GM23338 (cell line): Measurements from ENCODE around the gene LPAR1. TPM values are rescaled to one million over a fixed set of nuclear protein-coding genes. Genes with fewer than 3 reads are reported as not detected.

ENCODE experiments used
- ATAC-seq: fragments of 200-7000 bp; cut with Tn5 transposase; 3 replicates; pipeline ENCODE4 v1.9.1; 2020
- DNase-seq: peaks from one replicate; pipeline ENCODE4 v3.0.0-alpha.2; 2015; ENCODE audit warnings: low spot score
- H2AFZ ChIP-seq: fragments of 200-600 bp; sonication (generic); 2 replicates; pipeline ENCODE4 v1.8.0; 2016; ENCODE audit warnings: antibody characterized with exemption, mild to moderate bottlenecking, moderate library complexity
- H3F3A ChIP-seq: fragments of 200-600 bp; sonication (generic); replicated peaks from 2 replicates; pipeline ENCODE4 v1.8.0; 2017; ENCODE audit warnings: antibody characterized with exemption, mixed run types, low read depth
- H3K27ac ChIP-seq: fragments of 200-600 bp; sonication (generic); 2 replicates; pipeline ENCODE4 v1.6.1; 2016; ENCODE audit warnings: low read depth
- H3K27me3 ChIP-seq: fragments of 200-600 bp; sonication (generic); 2 replicates; pipeline ENCODE4 v1.8.0; 2016; ENCODE audit warnings: mild to moderate bottlenecking, mixed run types, moderate library complexity; ENCODE audit not compliant: insufficient read depth
- H3K36me3 ChIP-seq: fragments of 200-600 bp; sonication (generic); 2 replicates; pipeline ENCODE4 v1.8.0; 2016; ENCODE audit warnings: mild to moderate bottlenecking; ENCODE audit not compliant: insufficient read depth
- H3K4me1 ChIP-seq: fragments of 200-600 bp; sonication (generic); 2 replicates; pipeline ENCODE4 v1.8.0; 2016; ENCODE audit warnings: mild to moderate bottlenecking, moderate library complexity; ENCODE audit not compliant: insufficient read depth
- H3K4me2 ChIP-seq: fragments of 200-600 bp; sonication (generic); 2 replicates; pipeline ENCODE4 v1.7.1; 2017; ENCODE audit warnings: mixed run types
- H3K4me3 ChIP-seq: fragments of 200-600 bp; sonication (generic); 2 replicates; pipeline ENCODE4 v1.6.1; 2016; ENCODE audit warnings: mixed run types
- H3K79me2 ChIP-seq: fragments of 200-600 bp; sonication (generic); replicated peaks from 2 replicates; pipeline ENCODE4 v1.8.0; 2017; ENCODE audit warnings: mild to moderate bottlenecking; ENCODE audit not compliant: insufficient read depth
- H3K9me2 ChIP-seq: fragments of 200-600 bp; sonication (generic); 2 replicates; pipeline ENCODE4 v1.8.0; 2017; ENCODE audit not compliant: insufficient read depth
- H4K20me1 ChIP-seq: fragments of 200-600 bp; sonication (generic); replicated peaks from 2 replicates; pipeline ENCODE4 v1.8.0; 2017; ENCODE audit warnings: mild to moderate bottlenecking; ENCODE audit not compliant: insufficient read depth
- H3K27ac Mint-ChIP-seq: 2 replicates; pipeline ENCODE4 v1.8.0; 2020; ENCODE audit warnings: inconsistent platforms, mild to moderate bottlenecking, moderate library complexity, mixed read lengths
- H3K27me3 Mint-ChIP-seq: 3 replicates; pipeline ENCODE4 v1.8.0; 2022; ENCODE audit warnings: low read depth, mild to moderate bottlenecking, moderate library complexity, mixed read lengths, inconsistent platforms; ENCODE audit not compliant: insufficient read depth, poor library complexity
- H3K36me3 Mint-ChIP-seq: 3 replicates; pipeline ENCODE4 v1.8.0; 2021; ENCODE audit warnings: low read depth, mild to moderate bottlenecking, inconsistent platforms, moderate library complexity, mixed read lengths
- H3K4me1 Mint-ChIP-seq: 3 replicates; pipeline ENCODE4 v1.8.0; 2020; ENCODE audit warnings: mild to moderate bottlenecking, inconsistent platforms, mixed read lengths
- H3K4me3 Mint-ChIP-seq: 3 replicates; pipeline ENCODE4 v1.8.0; 2021; ENCODE audit warnings: moderate library complexity, mild to moderate bottlenecking, inconsistent platforms, mixed read lengths
- H3K9me3 Mint-ChIP-seq: 3 replicates; pipeline ENCODE4 v1.8.0; 2020; ENCODE audit warnings: moderate library complexity, mild to moderate bottlenecking, inconsistent platforms, mixed read lengths
- CREB1 ChIP-seq: fragments of 250-450 bp; sonication (Bioruptor Pico); IDR thresholded peaks from 2 replicates; pipeline ENCODE4 v1.5.0; 2020; ENCODE audit warnings: low read depth, mild to moderate bottlenecking, moderate library complexity
- CTCF ChIP-seq, 2 experiments: fragments of 200-600 bp in 1 of 2; sonication (generic) in 1 of 2; conservative IDR thresholded peaks; 2 replicates each; pipeline versions ENCODE4 v1.5.1 to v1.6.1; 2016 to 2017; ENCODE audit warnings: antibody characterized with exemption in 2 of 2, low read depth in 2 of 2, mild to moderate bottlenecking in 2 of 2, moderate library complexity in 1 of 2
- JUNB ChIP-seq: IDR thresholded peaks from one replicate; pipeline ENCODE4 v1.6.1; 2016; ENCODE audit warnings: antibody characterized with exemption; ENCODE audit not compliant: unreplicated experiment
- NANOG ChIP-seq: IDR thresholded peaks from 2 replicates; pipeline ENCODE4 v1.6.1; 2016; ENCODE audit warnings: antibody characterized with exemption, borderline replicate concordance
- POLR2AphosphoS5 ChIP-seq: IDR thresholded peaks from 2 replicates; pipeline ENCODE4 v1.6.1; 2016; ENCODE audit warnings: antibody characterized with exemption, low read depth
- ZNF114 ChIP-seq: fragments of 250-450 bp; sonication (Bioruptor Pico); IDR thresholded peaks from 2 replicates; pipeline ENCODE4 v1.5.0; 2020; ENCODE audit warnings: mild to moderate bottlenecking, moderate library complexity
- ZNF331 ChIP-seq: fragments of 250-450 bp; sonication (Bioruptor Pico); IDR thresholded peaks from 2 replicates; pipeline ENCODE4 v1.5.0; 2020; ENCODE audit warnings: low read depth, mild to moderate bottlenecking, moderate library complexity
- ZNF462 ChIP-seq: fragments of 250-450 bp; sonication (Bioruptor Pico); IDR thresholded peaks from 2 replicates; pipeline ENCODE4 v1.5.0; 2020; ENCODE audit warnings: mild to moderate bottlenecking, moderate library complexity
- polyA plus RNA-seq: library from polyadenylated mRNA; unstranded; fragments of >200 nt; fragmentation: Nextera tagmentation; extraction: Ambion mirVana; gene quantifications from 2 replicates; pipeline ENCODE4 v1.2.1, GENCODE V29; 2016
- total RNA-seq: library from RNA; depleted of rRNA; stranded (reverse); fragments of >200 nt; shearing (Covaris generic); gene quantifications from 2 replicates; pipeline ENCODE4 v1.2.3, GENCODE V29; 2014
- TF ChIP-seq, protein P1 (sequence below): IDR thresholded peaks from 2 replicates; pipeline ENCODE4 v1.6.1; 2016; ENCODE audit warnings: antibody characterized with exemption

Gene LPAR1
- total and polyA plus RNA-seq, 2 experiments from 2014 or later = 1.0 to 3.8 TPM

- no peak for TF ChIP-seq ZNF462
Measured at GRCh38 chr9:111034170-111034897, 3.9 kb downstream of the LPAR1 start (continued).

GRCh38 chr9:111030492-111030891 lies 7.8 kb downstream of the LPAR1 start:
- Histone ChIP-seq H3K27ac (no peak overlapping the region), H3K4me3 (no peak overlapping the region), H3K27me3 (peaks cover 3% of the 10 kb centered on the region; the same call in 1 of the 2 replicates), H3K79me2 (peaks cover 9% of the 10 kb centered on the region; the same call in 1 of the 2 replicates), H2AFZ (no peak overlapping the region), H3K9me2 (no peaks in the 10 kb centered on the region), H3K4me1 (peaks cover under 1% of the 10 kb centered on the region; the same call in 1 of the 2 replicates), H3F3A (no peaks in the 10 kb centered on the region), H3K4me2 (no peak overlapping the region), H3K36me3 (no peaks in the 10 kb centered on the region), H4K20me1 (no peaks in the 10 kb centered on the region)
- Mint-ChIP-seq H3K27me3 (no peaks in the 10 kb centered on the region), H3K27ac (no peak overlapping the region), H3K4me1 (peaks cover 18% of the 10 kb centered on the region), H3K36me3 (no peaks in the 10 kb centered on the region), H3K9me3 (no peaks in the 10 kb centered on the region), H3K4me3 (no peak overlapping the region)
- DNase-seq (no peak), ATAC-seq (no peak)
- no peak for TF ChIP-seq JUNB
- no peak for TF ChIP-seq ZNF114 (CRISPR knock-in tag)

DNA sequence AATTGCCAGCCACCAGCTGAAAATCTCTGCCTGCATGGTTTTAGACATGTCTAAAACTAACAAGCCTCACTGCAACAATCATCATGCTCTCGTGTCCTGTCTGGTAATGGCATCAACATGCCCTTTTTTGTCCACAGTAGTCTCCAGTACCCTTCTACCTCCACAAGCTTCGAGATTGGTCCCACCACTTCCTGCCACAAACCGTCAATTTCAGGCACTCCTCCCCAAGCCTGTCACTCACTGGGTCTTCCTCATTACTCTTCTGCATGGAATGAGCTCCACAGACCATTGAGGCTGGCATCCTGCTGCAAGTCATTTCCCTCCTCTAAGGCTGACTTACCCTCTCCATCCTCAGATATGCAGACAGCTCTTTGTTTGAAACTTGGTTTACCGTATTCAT lies 9.0 kb downstream of the LPAR1 start:
- Histone ChIP-seq H3K27me3 (no peaks in the 10 kb centered on the region), H3K36me3 (no peaks in the 10 kb centered on the region), H3K4me3 (no peak overlapping the region), H3K9me2 (no peaks in the 10 kb centered on the region), H4K20me1 (no peaks in the 10 kb centered on the region), H3K4me1 (no peaks in the 10 kb centered on the region), H2AFZ (no peak overlapping the region), H3K79me2 (0 out of 2 replicates have a peak, but pooled peaks cover under 1% of the 10 kb centered on the region), H3K4me2 (no peak overlapping the region), H3K27ac (no peak overlapping the region), H3F3A (no peaks in the 10 kb centered on the region)
- H3K27ac Mint-ChIP-seq = no peak overlapping the region; the same call in 1 of the 2 replicates
- no peak overlapping the region for H3K4me3 Mint-ChIP-seq
- no peak for ATAC-seq
- no peak for DNase-seq
- H3K4me1 Mint-ChIP-seq = peaks cover 8% of the 10 kb centered on the region
- peaks cover 4% of the 10 kb centered on the region; the same call in 1 of the 3 replicates for H3K36me3 Mint-ChIP-seq
- no peaks in the 10 kb centered on the region for H3K9me3 Mint-ChIP-seq
- peaks cover 2% of the 10 kb centered on the region for H3K27me3 Mint-ChIP-seq
- TF ChIP-seq ZNF331 (CRISPR knock-in tag) = no peak
- TF ChIP-seq ZNF114 (CRISPR knock-in tag) = no peak
- no peak for TF ChIP-seq POLR2AphosphoS5
- TF ChIP-seq CTCF (conservative IDR thresholded peaks at IDR 0.05; ENCODE audit: low read depth in 2 of 2) = no peak
- TF ChIP-seq, protein P1, sequence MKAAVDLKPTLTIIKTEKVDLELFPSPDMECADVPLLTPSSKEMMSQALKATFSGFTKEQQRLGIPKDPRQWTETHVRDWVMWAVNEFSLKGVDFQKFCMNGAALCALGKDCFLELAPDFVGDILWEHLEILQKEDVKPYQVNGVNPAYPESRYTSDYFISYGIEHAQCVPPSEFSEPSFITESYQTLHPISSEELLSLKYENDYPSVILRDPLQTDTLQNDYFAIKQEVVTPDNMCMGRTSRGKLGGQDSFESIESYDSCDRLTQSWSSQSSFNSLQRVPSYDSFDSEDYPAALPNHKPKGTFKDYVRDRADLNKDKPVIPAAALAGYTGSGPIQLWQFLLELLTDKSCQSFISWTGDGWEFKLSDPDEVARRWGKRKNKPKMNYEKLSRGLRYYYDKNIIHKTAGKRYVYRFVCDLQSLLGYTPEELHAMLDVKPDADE = no peak
- no peak for TF ChIP-seq CREB1
- TF ChIP-seq NANOG = no peak
